ENCODE data around the gene MYOG.

The MYOG gene

GRCh38 chr1:203085528-203086406 is at the start of gene MYOG:
Gene MYOG (minus strand): TSS chr1:203086012. CDS start chr1:203085961, 51 bp downstream.
- DNase-seq = no peak

- no peak for DNase-seq
These were observed 48.3 kb upstream of the MYOG start for GRCh38 chr1:203133970-203134725.

- no peak for DNase-seq
These were observed 45.9 kb upstream of the MYOG start for GRCh38 chr1:203131548-203132200.

- no peak for DNase-seq
These were observed 44.7 kb upstream of the MYOG start for GRCh38 chr1:203130358-203130985.

GRCh38 chr1:203129501-203130231 is 43.9 kb upstream of the MYOG start:
- DNase-seq = no peak

- DNase-seq = no peak
These were observed 43.1 kb upstream of the MYOG start for GRCh38 chr1:203128716-203129500.

GRCh38 chr1:203128431-203128715 is 42.6 kb upstream of the MYOG start:
- no peak for DNase-seq

- DNase-seq = peak; percentile 16
These were observed 42.0 kb upstream of the MYOG start, which contains the start of gene ADORA1 for GRCh38 chr1:203127666-203128430. Gene ADORA1 (plus strand): TSS chr1:203127726. CDS start chr1:203128842, 1,116 bp downstream.

- no peak for DNase-seq
These were observed 41.3 kb upstream of the MYOG start for GRCh38 chr1:203126866-203127665.

- DNase-seq = peak; percentile 50
These were observed 40.5 kb upstream of the MYOG start for GRCh38 chr1:203126151-203126865.

GRCh38 chr1:203124546-203125317 is 38.9 kb upstream of the MYOG start:
- DNase-seq = no peak

- no peak for DNase-seq
These were observed 38.2 kb upstream of the MYOG start for GRCh38 chr1:203124011-203124410.

GRCh38 chr1:203122159-203122558 is 36.3 kb upstream of the MYOG start:
- no peak for DNase-seq

- DNase-seq = no peak
These were observed 35.6 kb upstream of the MYOG start for GRCh38 chr1:203121186-203122015.

GRCh38 chr1:203120325-203121153 is 34.7 kb upstream of the MYOG start:
- DNase-seq = no peak

All from OCI-M1 (cell line).